Measurements from ENCODE around the gene UBXN6.

Gene UBXN6

DNA sequence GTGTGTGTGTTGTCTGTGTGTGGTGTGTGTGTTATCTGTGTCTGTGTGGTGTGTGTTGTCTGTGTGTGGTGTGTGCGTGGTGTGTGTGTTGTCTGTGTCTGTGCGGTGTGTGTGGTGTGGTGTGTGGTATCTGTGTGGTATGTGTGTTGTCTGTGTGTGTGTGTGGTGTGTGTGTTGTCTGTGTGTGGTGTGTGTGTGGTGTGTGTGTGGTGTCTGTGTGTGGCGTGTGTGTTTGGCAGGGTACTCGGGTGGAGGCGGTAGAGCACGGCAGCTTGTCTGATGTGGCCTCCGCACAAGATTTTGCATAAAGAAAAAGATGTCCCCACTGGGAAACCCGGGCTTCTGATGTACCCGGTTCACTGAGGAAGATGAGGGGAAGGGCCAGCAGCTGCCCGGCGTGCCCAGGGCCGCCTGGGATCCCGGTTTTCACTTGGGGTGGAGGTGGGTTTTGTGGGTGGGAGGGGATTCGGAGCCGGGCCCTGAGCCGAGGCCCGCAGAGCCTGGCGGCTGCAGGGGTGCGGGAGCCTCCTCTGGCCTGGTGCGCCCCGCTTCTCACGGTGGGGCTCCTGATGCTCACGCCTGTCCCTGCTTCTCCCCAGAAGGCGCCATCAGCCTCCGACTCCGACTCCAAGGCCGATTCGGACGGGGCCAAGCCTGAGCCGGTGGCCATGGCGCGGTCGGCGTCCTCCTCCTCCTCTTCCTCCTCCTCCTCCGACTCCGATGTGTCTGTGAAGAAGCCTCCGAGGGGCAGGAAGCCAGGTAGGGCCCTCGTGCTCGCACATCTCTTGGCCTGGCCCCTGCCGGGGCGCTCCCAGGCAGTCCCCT, 35.7 kb upstream of the UBXN6 start:
- no peak overlapping the region for H3K4me3 ChIP-seq (replicated peaks; ENCODE audit: low read depth, low read length)
- no peak for DNase-seq (ENCODE audit: low read depth)
- TF ChIP-seq, protein P1, sequence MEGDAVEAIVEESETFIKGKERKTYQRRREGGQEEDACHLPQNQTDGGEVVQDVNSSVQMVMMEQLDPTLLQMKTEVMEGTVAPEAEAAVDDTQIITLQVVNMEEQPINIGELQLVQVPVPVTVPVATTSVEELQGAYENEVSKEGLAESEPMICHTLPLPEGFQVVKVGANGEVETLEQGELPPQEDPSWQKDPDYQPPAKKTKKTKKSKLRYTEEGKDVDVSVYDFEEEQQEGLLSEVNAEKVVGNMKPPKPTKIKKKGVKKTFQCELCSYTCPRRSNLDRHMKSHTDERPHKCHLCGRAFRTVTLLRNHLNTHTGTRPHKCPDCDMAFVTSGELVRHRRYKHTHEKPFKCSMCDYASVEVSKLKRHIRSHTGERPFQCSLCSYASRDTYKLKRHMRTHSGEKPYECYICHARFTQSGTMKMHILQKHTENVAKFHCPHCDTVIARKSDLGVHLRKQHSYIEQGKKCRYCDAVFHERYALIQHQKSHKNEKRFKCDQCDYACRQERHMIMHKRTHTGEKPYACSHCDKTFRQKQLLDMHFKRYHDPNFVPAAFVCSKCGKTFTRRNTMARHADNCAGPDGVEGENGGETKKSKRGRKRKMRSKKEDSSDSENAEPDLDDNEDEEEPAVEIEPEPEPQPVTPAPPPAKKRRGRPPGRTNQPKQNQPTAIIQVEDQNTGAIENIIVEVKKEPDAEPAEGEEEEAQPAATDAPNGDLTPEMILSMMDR (IDR thresholded peaks at IDR 0.05; ENCODE audit: low read length, missing control alignments): no peak

DNA sequence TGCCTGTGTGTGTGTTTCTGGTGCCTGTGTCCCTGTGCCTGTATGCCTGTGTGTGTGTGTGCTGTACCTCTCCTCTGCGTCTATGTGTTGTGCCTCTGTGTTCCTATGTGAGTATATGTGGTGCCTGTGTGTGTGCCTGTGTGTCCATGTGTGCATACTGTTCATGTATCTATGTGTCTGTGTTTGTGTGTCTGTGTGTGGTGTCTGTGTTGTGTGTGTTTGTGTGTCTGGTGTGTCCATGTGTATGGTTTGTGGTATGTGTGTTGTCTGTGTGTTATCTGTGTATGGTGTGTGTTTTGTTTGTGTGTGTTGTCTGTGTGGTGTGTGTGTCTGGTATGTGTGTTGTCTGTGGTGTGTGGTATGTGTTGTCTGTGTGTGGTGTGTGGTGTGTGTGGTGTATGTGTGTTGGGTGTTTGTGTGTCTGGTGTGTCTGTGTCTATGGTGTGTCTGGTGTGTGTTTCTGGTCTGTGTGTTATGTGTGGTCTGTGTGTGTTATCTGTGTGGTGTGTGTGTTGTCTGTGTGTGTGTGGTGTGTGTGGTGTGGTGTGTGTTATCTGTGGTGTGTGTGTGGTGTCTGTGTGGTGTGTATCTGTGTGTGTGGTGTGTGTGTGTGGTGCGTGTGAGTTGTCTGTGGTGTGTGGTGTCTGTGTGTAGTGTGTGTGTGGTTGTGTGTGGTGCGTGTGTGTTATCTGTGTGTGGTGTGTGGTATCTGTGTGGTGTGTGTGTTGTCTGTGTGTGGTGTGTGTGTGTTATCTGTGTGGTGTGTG, 34.9 kb upstream of the UBXN6 start:
- H3K4me3 ChIP-seq (replicated peaks; ENCODE audit: low read depth, low read length): no peak overlapping the region
- DNase-seq (ENCODE audit: low read depth): no peak
- TF ChIP-seq, protein P1 (IDR thresholded peaks at IDR 0.05; ENCODE audit: low read length, missing control alignments): no peak

DNA sequence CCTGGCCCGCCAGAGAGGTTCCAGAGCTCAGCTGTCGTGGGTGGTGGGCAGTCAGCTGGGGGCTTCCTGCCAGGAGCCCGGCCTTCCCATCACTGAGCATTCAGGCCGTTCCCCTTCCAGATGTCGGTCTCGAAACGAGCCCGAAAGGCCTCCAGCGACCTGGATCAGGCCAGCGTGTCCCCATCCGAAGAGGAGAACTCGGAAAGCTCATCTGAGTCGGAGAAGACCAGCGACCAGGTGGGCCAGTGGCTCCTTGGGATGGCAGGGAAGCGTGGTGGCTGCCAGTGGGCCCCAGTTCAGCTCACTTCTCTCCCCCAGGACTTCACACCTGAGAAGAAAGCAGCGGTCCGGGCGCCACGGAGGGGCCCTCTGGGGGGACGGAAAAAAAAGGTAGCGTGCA, 33.9 kb upstream of the UBXN6 start:
- H3K4me3 ChIP-seq (replicated peaks; ENCODE audit: low read depth, low read length): no peak overlapping the region
- TF ChIP-seq, protein P1 (IDR thresholded peaks at IDR 0.05; ENCODE audit: low read length, missing control alignments): no peak
- no peak for DNase-seq (ENCODE audit: low read depth)

DNA sequence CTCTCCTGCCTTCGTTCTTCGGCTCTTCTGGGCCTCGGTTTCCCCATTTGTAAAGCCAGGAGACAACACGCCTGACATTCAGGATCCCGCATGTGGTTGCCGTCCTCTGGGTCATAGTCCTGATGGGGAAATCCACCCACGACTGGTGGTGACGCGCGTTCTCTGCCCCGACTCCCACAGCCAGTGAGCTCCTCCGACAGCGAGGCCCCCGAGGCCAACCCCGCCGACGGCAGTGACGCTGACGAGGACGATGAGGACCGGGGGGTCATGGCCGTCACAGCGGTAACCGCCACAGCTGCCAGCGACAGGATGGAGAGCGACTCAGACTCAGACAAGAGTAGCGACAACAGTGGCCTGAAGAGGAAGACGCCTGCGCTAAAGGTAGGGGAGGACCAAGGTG, 30.9 kb upstream of the UBXN6 start:
- no peak for DNase-seq (ENCODE audit: low read depth)
- TF ChIP-seq, protein P1 (IDR thresholded peaks at IDR 0.05; ENCODE audit: low read length, missing control alignments): no peak
- H3K4me3 ChIP-seq (replicated peaks; ENCODE audit: low read depth, low read length): no peak overlapping the region

DNA sequence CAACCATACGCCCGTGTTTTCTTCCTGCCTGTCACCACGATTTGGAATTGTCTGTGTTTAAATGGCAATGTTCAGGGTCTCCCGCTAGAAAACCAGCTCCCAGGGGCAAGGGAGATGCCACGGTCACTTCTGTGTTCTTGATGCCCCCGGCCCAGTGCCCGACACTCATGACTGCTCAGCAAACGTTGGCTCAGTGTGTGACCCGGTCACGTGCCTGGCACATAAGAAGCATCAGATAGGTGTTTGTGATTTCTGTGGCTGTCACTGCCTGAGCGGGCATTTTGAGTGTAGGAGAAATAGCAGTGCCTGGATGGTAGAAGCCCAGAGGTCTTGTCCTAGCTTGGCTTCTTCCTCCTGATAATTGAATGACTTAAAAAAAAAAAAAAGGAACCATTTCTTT, 30.0 kb upstream of the UBXN6 start:
- TF ChIP-seq, protein P1 (IDR thresholded peaks at IDR 0.05; ENCODE audit: low read length, missing control alignments): no peak
- no peak for DNase-seq (ENCODE audit: low read depth)
- H3K4me3 ChIP-seq (replicated peaks; ENCODE audit: low read depth, low read length): no peak overlapping the region

DNA sequence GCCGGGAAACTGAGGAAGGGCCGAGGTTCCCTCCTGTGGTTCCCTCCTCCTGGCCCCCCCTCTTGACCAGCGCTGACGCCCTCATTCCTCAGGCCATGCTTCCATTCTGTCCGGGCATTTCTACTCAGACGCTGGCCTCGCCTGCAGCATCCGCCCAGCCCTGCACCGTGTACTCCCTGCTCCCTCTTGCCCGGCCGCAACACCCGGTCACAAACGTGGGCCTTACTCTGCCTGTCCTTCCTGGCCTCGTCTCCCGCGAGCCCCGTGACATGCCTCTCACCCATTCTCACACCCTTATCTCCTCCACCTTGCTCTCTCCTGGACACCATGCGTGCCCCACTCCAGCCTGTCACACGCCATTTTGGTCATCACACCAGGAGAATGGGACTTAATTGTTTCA, 25.8 kb upstream of the UBXN6 start:
- DNase-seq (ENCODE audit: low read depth): no peak
- no peak overlapping the region for H3K4me3 ChIP-seq (replicated peaks; ENCODE audit: low read depth, low read length)

More for the DNA sequence above, 25.8 kb upstream of the UBXN6 start:
- TF ChIP-seq, protein P1 (IDR thresholded peaks at IDR 0.05; ENCODE audit: low read length, missing control alignments): no peak

Data from fibroblast of pulmonary artery (primary cell).